ENCODE measurements around the gene TP53RK. TPM values are rescaled to one million over a fixed set of nuclear protein-coding genes. Genes with fewer than 3 reads are reported as not detected.

TP53RK gene
- total RNA-seq, 2 donors from 2014 or later = 11.3 to 12.1 TPM

- Histone ChIP-seq H3K4me3 (no peak overlapping the region), H3K27ac (no peak overlapping the region), H3K9me3 (peaks cover 0 to 5% of the 10 kb centered on the region in 2 donors), H3K27me3 (no peaks in the 10 kb centered on the region), H3K4me1 (peaks cover 0 to 10% of the 10 kb centered on the region in 2 donors), H3K36me3 (no peaks in the 10 kb centered on the region)
- DNase-seq (ENCODE audit: low spot score) = no peak
- no peak for TF ChIP-seq CTCF (IDR thresholded peaks at IDR 0.05)
Measured at GRCh38 chr20:46695892-46696291, 6.6 kb upstream of the TP53RK start.

GRCh38 chr20:46694484-46694883 is 5.2 kb upstream of the TP53RK start:
- no peak for TF ChIP-seq CTCF (IDR thresholded peaks at IDR 0.05)
- H3K27me3 ChIP-seq = no peaks in the 10 kb centered on the region
- no peak overlapping the region for H3K4me3 ChIP-seq
- no peaks in the 10 kb centered on the region for H3K36me3 ChIP-seq
- no peak for DNase-seq (ENCODE audit: low spot score)
- no peak overlapping the region for H3K27ac ChIP-seq
- H3K4me1 ChIP-seq = peaks cover 0 to 16% of the 10 kb centered on the region in 2 donors
- peaks cover 0 to 2% of the 10 kb centered on the region in 2 donors for H3K9me3 ChIP-seq

- Histone ChIP-seq H3K27ac (no peak overlapping the region), H3K4me1 (peaks cover 0 to 31% of the 10 kb centered on the region in 2 donors), H3K4me3 (no peak overlapping the region), H3K9me3 (no peaks in the 10 kb centered on the region), H3K36me3 (no peaks in the 10 kb centered on the region), H3K27me3 (no peaks in the 10 kb centered on the region)
- no peak for DNase-seq (ENCODE audit: low spot score)
- TF ChIP-seq CTCF (IDR thresholded peaks at IDR 0.05) = no peak
Measured at GRCh38 chr20:46691196-46691595, 2.0 kb upstream of the TP53RK start.

GRCh38 chr20:46690219-46691106 is 1.2 kb upstream of the TP53RK start:
- TF ChIP-seq CTCF (IDR thresholded peaks at IDR 0.05) = no peak
- H3K27ac ChIP-seq = peak overlapping the region; percentile 90 to 94
- H3K27me3 ChIP-seq = no peaks in the 10 kb centered on the region
- no peaks in the 10 kb centered on the region for H3K9me3 ChIP-seq
- H3K4me3 ChIP-seq = peak overlapping the region; percentile 70 to 83
- H3K36me3 ChIP-seq = no peaks in the 10 kb centered on the region
- DNase-seq (ENCODE audit: low spot score) = no peak
- H3K4me1 ChIP-seq = peaks cover 0 to 25% of the 10 kb centered on the region in 2 donors

GRCh38 chr20:46689754-46690085 is 476 bp upstream of the TP53RK start:
- H3K9me3 ChIP-seq = no peaks in the 10 kb centered on the region
- no peaks in the 10 kb centered on the region for H3K36me3 ChIP-seq
- no peak for TF ChIP-seq CTCF (IDR thresholded peaks at IDR 0.05)
- peaks cover 0 to 25% of the 10 kb centered on the region in 2 donors for H3K4me1 ChIP-seq
- no peaks in the 10 kb centered on the region for H3K27me3 ChIP-seq
- peak overlapping the region; percentile 90 to 94 for H3K27ac ChIP-seq
- no peak for DNase-seq (ENCODE audit: low spot score)
- peak overlapping the region; percentile 70 to 83 for H3K4me3 ChIP-seq
